Measurements from ENCODE around the gene DNAJC16. TPM values are rescaled to one million over a fixed set of nuclear protein-coding genes. Genes with fewer than 3 reads are reported as not detected.

Gene DNAJC16
- total RNA-seq, 1 donor from 2014 or later: 23.5 TPM

GRCh38 chr1:15557008-15557407 lies 30.4 kb downstream of the DNAJC16 start:
- H3K27ac ChIP-seq: no peak overlapping the region
- no peak overlapping the region for H3K4me3 ChIP-seq
- DNase-seq: no peak
- intact Hi-C loops (cut with DNase I): no loop called here
- H3K4me1 ChIP-seq: no peaks in the 10 kb centered on the region
- ATAC-seq: no peak
- TF ChIP-seq, protein P1, sequence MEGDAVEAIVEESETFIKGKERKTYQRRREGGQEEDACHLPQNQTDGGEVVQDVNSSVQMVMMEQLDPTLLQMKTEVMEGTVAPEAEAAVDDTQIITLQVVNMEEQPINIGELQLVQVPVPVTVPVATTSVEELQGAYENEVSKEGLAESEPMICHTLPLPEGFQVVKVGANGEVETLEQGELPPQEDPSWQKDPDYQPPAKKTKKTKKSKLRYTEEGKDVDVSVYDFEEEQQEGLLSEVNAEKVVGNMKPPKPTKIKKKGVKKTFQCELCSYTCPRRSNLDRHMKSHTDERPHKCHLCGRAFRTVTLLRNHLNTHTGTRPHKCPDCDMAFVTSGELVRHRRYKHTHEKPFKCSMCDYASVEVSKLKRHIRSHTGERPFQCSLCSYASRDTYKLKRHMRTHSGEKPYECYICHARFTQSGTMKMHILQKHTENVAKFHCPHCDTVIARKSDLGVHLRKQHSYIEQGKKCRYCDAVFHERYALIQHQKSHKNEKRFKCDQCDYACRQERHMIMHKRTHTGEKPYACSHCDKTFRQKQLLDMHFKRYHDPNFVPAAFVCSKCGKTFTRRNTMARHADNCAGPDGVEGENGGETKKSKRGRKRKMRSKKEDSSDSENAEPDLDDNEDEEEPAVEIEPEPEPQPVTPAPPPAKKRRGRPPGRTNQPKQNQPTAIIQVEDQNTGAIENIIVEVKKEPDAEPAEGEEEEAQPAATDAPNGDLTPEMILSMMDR (IDR thresholded peaks at IDR 0.05): no peak
- H3K36me3 ChIP-seq: peaks cover 36% of the 10 kb centered on the region
- no peaks in the 10 kb centered on the region for H3K27me3 ChIP-seq
- no peaks in the 10 kb centered on the region for H3K9me3 ChIP-seq

GRCh38 chr1:15557594-15557993 lies 30.9 kb downstream of the DNAJC16 start:
- ATAC-seq (no peak), DNase-seq (no peak)
- intact Hi-C loops (cut with DNase I): no loop called here
- no peaks in the 10 kb centered on the region for H3K9me3 ChIP-seq
- H3K4me1 ChIP-seq: no peaks in the 10 kb centered on the region
- no peak overlapping the region for H3K27ac ChIP-seq
- no peak overlapping the region for H3K4me3 ChIP-seq
- peaks cover 42% of the 10 kb centered on the region for H3K36me3 ChIP-seq
- TF ChIP-seq, protein P1 (IDR thresholded peaks at IDR 0.05): no peak
- H3K27me3 ChIP-seq: no peaks in the 10 kb centered on the region

GRCh38 chr1:15558516-15558915 lies 31.9 kb downstream of the DNAJC16 start:
- H3K9me3 ChIP-seq: no peaks in the 10 kb centered on the region
- ATAC-seq (no peak), DNase-seq (no peak)
- intact Hi-C loops (cut with DNase I): no loop called here
- TF ChIP-seq, protein P1 (IDR thresholded peaks at IDR 0.05): no peak
- no peak overlapping the region for H3K4me3 ChIP-seq
- peaks cover 49% of the 10 kb centered on the region for H3K36me3 ChIP-seq
- H3K27me3 ChIP-seq: no peaks in the 10 kb centered on the region
- no peak overlapping the region for H3K27ac ChIP-seq
- no peaks in the 10 kb centered on the region for H3K4me1 ChIP-seq

DNA sequence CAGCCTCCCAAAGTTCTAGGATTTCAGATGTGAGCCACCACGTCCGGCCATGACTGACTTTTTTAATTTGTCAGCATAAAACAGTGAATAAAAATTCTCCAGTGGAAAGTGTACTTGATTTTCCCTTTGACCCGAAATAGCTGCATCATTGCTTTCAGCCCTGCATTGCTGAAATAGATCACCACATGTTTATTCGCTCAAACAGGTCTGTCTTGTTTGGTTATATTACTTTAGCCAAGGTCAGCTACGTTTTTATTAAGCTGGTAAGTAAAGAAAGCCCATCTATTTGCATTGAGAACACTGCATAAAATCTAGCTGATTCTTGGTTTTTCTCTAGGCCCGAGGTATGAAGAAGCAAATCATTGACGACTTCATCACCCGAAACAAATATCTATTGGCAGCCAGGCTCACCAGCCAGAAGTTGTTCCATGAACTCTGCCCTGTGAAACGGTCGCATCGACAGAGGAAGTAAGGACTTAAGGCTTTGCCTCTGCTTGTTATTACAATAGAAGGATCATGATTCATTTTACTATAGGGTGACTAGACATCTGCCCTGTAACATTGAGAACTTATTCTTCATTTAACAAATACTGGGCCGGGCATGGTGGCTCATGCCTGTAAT lies 32.7 kb downstream of the DNAJC16 start:
- Histone ChIP-seq H3K4me3 (no peak overlapping the region), H3K27ac (no peak overlapping the region), H3K36me3 (peaks cover 52% of the 10 kb centered on the region), H3K4me1 (no peaks in the 10 kb centered on the region), H3K27me3 (no peaks in the 10 kb centered on the region), H3K9me3 (no peaks in the 10 kb centered on the region)
- TF ChIP-seq, protein P1 (IDR thresholded peaks at IDR 0.05): no peak
- ATAC-seq: no peak
- DNase-seq: no peak
- intact Hi-C loops (cut with DNase I): no loop called here

GRCh38 chr1:15568387-15569073 lies 41.9 kb downstream of the DNAJC16 start:
- Histone ChIP-seq H3K4me1 (no peaks in the 10 kb centered on the region), H3K4me3 (no peak overlapping the region), H3K27ac (no peak overlapping the region), H3K27me3 (no peaks in the 10 kb centered on the region), H3K9me3 (no peaks in the 10 kb centered on the region), H3K36me3 (peaks cover 74% of the 10 kb centered on the region)
- TF ChIP-seq, protein P1 (IDR thresholded peaks at IDR 0.05): no peak
- ATAC-seq (no peak), DNase-seq (no peak)
- intact Hi-C loops (cut with DNase I): no loop called here
